GM21737 (cell line): Measurements from ENCODE around the gene SC5D.

Source experiments
- ATAC-seq: cut with Tn5 transposase; IDR thresholded peaks from one replicate; pipeline ENCODE4 v1.9.1; 2021; ENCODE audit warnings: mild to moderate bottlenecking, moderate library complexity; ENCODE audit not compliant: unreplicated experiment

The SC5D gene, protein sequence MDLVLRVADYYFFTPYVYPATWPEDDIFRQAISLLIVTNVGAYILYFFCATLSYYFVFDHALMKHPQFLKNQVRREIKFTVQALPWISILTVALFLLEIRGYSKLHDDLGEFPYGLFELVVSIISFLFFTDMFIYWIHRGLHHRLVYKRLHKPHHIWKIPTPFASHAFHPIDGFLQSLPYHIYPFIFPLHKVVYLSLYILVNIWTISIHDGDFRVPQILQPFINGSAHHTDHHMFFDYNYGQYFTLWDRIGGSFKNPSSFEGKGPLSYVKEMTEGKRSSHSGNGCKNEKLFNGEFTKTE

DNA sequence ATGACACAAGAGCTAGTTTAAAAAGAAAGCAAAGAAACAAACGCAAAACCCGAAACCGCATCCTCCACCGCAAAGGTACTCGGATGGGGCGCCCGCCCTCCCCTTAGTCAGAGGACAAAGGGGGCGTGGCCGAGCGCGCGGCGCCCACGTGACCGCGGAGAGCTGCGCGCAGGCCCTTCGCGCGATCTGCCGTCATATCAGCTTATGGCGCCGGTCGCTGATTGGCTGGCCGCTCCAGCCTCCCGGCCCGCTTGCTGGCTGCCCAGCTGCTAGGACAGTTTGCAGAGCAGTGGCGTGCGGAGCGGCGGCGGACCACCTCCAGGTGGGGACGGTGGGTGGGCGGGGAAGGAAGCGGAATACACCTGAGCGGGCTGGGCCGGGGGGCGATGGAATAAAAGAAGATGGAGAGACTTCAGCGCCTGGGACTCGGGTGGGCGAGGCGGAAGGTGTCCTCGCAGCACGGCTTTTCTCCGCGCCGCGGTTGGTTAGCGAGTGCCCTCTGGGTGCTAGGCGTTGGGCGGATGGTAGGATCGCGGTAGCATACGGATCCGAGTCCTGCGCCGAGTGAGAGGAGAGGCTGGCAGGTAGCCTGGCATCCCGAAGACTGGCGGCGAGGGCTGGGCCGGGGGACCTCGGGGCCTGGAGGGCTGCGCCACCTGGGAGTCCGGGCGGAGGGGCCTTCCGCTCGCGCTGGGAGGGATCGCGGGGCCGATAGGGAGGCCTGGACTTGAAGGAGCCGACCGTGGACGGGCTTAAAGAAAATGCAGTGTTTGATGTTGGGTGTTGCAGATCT lies at the start of gene SC5D:
Gene SC5D, plus strand, starts transcription at position 277 of the 793 bp plus-strand sequence. CDS start 10,605 bp downstream, outside the sequence.
- ATAC-seq: peak; percentile 94

DNA sequence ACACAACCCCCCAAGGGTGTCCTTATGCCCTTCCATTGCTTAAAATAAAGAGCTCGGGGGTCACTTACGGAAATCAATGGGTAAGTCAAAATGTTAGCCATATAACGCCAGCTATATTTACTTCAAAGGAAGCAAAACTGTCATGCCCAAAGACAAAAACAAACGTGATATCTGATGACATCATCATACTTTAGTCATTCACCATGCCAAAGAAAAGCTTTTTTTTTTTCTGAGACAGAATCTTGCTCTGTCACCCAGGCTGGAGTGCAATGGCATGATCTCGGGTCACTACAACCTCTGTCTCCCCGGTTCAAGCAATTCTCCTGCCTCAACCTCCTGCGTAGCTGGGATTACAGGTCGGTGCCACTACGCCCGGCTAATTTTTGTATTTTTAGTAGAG lies 47.7 kb upstream of the SC5D start:
- no peak for ATAC-seq

DNA sequence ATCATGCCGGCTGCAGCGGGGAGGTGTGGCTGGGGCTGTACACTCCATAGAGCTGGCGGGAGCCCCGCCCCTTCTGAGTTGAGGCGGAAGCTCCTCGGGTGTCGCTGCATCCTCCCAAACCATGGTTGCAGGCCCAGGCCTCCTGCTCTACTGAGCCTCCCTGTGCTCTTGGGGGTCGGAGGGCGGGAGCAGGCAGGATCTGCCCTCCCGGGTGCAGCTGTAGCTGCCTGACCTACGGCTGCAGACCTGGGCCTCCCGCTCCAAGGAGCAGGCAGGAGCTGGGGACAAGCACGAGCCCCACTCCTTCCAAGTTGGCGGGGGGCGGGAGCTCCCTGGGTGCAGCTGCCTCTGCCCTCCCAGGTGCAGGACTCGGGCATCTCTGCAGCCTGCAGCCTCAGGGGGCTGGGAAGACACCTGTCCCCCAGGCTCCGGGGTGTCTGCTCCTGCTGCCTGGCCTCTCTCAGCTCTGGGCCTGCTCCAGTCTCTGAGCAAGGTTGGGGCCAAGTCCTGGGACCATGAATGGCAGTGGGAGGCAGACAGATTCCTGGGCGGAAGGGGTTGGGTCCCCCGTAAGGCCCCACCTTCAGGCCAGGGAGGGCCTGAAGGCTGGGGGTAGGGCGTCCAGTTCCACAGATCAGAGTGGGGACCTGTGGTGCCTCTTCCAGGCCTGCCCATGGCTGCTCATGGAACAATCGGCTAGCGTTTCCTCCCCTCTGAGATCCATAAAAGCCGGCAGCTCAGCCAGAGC lies 46.4 kb upstream of the SC5D start:
- no peak for ATAC-seq

DNA sequence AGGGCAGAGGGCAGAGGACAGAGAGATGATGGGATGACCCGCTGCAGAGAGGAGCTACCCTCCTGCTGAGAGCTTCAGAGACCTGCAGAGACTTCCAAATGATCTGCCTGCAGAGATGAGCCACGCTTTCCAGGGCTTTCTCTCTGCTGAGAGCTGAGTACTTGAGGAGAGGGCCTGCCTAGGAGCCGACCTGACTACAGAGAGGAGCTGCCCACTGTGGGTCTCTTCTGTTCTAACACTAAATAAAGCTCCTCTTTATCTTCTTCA lies 45.9 kb upstream of the SC5D start:
- ATAC-seq: no peak

DNA sequence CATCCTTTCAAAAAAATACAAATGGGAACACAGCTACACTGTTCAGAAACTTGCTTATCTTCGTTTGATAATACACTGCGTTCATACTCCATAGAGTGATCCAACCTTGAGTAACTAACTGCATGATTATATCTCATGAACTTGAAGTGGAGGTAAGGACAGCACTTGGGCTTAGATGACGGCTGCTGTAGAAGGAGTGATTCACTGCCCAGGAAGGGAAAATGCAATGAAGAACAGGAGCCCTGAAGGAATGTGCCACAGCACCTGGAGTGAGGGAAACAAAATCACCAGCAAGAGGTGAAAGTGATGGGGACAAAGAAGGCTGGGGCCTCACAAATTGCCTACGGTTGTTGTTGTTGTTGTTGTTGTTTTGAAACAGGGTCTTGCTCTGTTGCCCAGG lies 44.1 kb upstream of the SC5D start:
- ATAC-seq: no peak

DNA sequence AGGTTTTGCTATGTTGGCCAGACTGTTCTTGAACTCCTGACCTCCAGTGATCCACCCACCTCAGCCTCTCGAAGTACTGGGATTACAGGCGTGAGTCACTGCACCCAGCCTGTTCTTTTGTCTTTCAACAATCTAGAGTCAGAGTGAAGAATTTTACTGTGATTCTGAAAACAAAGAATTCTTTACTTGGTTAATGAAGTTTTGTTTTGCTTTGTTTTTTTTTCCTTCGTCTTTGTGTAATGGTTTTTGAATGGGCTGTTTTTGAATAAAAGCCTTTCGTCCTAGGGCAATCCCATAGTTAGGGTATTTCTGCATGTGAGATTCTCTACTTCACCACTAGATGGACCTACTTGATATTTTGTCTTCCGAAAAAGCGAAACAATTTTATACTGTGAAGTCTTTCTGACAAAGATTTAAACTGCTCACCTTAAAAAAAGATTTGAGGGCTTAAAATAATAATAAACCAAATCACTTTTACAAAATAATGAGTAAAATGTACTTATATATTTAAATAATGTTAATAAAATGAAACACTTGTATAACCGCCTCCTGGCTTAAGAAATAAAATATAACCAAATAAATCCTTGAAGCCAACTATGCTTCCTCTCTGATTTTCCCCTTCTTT lies 43.4 kb upstream of the SC5D start:
- no peak for ATAC-seq

DNA sequence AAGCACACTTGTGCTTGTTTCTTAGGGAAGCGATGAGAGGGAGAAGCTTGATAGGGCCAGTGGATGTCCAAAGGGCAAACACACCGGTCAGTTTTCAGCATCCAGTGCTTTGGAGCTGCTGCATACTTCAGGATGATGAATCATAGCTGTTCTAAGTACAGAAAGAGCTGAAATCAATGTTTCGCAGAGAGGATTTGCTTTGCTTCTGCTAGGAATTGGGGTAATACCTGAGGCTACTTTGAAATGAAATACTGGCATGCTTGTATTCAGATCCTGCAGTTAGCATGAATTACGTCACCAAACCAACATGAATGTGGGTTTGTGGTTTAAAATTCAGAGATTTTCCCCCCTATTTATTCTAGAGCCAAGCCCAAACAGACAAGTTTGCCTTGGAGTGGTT lies 41.7 kb upstream of the SC5D start:
- no peak for ATAC-seq

DNA sequence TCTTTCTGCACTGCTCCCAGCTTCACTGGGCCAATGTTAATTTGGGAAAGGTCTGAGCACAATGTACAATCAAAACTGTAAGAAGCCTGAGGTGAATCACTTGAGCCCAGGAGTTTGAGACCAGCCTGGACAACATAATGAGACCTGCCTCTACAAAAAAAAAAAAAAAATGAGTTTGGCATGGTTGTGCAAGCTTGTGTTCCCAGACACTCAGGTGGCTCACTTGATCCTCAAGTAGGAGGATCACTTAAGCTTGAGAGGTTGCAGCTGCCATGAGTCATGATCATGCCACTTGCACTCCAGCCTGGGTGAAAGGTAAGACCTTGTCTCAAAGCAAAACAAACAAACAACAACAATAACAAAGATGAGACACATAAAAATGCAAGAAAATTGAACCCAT lies 38.6 kb upstream of the SC5D start:
- ATAC-seq: no peak

DNA sequence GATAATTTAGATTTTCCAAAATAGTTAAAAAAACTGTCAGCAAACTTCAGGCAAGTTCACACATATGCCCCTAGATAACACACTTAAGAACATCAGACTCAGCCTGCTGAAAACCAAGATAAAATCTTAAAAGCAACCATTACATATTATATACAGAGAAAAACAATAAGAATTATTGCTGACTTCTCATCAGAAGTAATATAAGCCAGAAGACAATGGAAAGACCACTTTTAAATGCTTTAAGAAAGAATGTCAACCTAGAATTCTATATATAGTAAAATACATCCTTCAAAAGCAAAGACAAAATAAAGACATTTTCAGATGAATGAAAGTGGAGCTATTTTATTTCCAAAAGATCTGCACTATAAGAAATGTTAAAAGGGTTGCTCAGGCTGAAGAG lies 37.8 kb upstream of the SC5D start:
- ATAC-seq: no peak

DNA sequence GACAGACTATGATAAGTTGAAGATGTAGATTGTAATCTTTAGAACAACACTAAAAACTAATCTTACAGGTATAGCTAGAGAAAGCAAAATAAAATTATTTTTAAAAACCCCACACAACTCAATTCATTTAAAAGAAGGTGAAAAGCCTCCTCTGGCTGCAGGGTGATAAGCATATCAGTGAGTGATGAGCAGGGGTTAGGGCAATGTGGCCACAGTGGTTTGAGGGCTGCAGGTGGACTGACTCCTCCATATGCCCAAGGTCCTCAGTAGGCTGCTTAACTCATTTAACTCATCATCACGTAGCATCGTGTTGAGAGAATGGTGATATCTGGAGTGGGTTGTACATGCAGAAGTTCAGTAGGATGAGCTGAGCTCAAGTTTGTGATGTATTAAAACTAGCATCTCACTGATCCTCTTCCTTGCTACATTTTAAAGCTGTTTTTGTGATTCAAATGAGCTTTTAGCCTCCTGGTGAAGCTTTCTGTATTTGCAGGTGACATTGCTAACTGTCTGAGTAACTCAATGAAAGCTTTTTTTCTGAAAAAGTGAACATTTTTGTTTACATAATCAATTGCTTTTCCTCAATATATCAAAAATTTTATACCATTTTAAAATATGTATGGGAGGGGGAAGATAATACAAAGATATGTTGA lies 37.0 kb upstream of the SC5D start:
- ATAC-seq: no peak

DNA sequence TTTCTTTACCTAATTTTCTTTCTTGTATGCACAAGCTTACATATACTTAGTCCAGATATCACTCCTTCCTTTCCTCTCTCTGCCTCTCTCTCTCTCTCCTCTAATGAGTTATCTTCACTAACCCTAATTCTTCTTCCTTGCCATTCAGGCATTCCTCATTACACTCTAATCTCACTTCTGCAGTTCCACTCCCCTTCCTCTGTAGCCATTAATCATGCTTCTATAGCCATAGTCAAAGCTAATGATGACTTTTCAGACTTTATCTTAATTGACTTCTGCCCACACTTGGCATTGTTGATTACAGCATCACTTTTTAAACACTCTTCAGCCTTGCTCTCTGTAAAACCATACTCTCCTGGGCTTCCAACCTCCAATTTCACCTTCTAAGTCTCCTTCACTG lies 35.3 kb upstream of the SC5D start:
- no peak for ATAC-seq

DNA sequence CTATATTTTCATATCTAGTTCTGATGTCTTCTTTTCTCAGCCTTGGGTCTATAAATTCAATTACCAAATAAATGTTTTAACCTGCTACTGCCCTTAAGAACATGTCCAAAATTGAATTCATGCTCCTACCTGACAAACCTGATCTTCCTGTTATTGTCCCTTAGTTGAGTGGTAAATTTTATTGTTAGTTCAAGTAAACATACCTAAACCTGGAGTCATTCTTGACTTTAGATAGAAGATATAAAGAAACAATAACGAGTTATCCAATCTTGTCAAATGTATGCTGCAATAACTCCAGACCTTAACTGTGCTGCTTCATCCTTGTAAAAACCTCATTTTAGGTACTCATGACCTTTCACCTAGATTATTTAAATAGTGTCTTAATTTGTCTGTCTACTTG lies 34.6 kb upstream of the SC5D start:
- ATAC-seq: no peak

DNA sequence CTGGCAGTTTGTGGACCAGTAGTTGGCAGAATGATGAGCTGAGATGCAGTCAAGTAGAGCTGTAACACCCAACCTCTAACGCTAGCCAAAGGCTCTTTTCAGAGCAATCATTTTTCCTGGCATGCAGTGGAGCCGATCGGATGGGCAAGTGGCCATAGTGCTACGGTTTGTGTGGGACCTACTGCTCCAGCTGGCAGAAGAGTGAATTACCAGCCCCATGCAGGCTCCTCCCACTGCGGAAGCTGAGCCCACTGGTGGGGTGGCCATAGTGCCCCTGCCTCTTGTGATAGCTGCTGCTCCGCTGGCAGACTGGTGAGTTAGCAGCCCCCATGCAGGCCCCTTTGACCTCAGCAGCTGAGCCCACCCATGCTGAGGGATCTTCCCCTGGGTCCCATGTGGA lies 27.0 kb upstream of the SC5D start:
- no peak for ATAC-seq

DNA sequence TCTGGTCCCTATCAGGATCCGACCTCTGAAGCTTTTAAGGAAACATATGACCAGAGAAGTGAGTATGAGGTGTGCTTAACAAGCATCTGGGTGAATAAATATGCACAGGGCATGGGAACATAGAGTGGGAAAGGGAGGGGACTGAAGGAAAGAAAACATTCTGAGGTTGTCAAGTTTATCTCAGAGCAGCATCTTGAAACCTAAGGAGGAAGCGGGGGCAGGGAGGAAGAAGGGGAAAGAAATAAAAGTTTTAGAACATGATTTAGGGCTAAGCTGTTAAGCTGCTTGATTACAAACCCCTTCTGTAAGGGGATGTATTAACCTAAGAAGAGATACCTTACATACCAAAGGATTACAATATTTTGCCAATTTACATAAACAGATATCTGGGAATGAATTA lies 24.0 kb upstream of the SC5D start:
- ATAC-seq: no peak

DNA sequence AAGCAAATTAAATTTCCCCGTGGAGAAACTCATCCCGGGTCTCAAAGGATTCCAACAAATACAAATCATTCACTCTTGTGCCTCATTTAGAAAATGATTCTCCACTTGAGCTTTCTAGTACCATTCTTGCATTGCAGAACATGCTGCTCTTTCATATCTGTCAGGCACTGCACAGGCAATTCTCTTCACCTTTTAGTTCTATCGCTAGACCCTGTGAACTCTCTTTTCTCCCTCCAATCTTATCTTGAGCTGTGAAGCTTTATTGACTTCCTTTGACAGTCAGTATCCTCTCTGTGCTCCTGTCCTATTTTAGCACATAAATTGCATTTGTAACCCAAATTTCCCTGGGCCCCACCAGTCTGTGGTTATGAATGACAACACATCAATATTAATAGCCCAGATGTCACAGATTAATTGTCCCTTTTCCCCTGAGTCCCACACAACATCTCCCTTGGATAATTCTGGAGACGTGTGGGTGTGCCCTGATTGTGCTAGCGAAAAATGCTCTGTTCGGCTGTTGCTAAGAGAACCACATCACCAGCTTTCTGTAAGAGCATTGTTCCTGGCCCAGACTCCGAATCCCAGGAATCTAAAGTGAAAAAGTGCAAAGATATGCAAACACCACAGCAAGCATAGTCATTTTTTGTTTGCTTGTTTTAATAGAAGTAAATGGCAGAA lies 22.4 kb upstream of the SC5D start:
- no peak for ATAC-seq

DNA sequence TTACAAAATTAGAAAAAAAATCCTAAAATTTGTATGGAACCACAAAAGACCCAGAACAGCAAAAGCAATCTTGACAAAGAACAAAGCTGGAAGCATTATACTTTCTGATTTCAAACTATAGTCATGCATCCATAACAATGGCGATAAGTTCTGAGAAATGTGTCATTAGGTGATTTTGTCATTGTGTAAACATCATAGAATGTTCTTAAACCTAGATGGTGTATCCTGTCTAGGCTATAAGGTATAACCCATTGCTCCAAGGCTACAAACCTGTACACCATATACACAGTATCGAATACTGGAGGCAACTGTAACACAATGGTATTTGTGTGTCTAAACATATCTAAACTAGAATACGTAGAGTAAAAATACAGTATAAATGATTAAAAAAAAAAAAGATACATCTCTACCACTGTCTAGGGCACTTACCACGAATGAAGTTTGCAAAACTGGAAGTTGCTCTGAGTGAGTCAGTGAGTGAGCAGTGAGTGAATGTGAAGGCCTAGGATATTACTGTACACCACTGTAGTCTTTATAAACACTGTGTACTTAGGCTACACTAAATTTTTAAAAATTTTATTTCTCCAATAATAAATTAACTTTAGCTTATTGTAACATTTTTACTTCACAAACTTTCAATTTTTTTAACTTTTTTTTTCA lies 18.1 kb upstream of the SC5D start:
- ATAC-seq: no peak

DNA sequence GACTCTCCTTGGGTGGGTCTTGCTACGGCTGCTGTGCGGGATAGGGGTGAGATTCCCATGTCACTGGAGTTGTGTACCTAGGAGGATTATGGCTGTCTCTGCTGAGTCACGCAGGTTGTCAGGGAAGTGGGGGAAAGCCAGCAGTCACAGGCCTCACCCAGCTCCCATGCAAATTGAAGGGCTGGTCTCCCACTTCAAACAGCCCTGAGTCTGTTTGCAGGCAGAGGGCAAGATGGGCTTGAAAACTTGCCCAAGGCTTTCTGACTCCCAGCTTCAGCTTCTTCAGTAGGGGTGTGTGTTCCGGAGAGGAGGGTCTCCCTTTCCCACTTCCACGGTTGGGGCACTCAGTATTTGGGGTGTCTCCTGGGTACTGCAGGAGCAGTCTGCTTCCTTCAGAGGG lies 10.9 kb upstream of the SC5D start:
- no peak for ATAC-seq

DNA sequence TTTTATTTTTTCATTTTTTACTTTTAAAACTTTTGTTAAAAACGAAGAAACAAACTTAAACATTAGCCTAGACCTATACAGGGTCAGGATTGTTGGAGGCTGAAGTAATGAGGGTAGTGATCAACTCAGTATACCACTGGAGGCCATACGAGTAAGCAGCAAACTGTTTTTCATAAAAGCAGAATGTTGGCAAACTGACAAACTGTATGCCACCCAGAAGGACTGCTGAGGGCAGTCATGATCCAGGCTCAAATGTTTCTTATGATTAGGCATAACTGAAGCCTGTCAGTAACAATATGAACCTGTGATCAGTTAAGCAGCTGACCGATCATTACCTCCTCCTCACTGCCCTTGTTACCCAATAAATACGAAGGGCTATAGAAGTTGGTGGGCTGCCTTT lies 10.2 kb upstream of the SC5D start:
- no peak for ATAC-seq

DNA sequence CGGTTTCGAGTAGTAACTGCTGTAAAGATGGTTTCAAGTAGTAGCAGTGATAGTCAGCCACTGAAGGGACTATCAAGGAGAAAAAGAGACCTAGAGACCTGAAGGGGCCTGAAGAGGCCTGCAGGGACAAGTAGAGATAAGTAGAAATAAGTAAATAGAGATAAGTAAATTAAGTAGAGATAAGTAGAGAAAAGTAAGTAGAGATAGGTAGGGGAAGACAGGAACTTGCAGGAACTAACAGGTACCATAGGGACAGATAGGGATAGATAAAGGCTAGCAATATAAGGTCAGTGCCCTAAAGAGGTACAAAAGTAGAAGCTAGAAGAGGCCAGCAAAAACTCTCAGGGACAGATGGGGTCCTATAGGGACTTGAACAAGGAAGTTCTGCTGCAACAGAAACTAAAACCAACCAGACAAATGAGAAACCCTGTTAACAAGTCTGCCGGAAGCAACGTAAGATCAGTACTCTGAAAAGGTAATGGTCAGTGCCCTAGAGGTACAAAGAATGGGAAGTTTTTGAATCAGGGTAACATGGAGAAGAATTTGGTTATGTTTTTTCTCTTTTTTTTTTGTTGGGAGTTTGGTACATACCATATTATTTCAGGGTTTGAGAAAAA lies 9.6 kb upstream of the SC5D start:
- no peak for ATAC-seq

DNA sequence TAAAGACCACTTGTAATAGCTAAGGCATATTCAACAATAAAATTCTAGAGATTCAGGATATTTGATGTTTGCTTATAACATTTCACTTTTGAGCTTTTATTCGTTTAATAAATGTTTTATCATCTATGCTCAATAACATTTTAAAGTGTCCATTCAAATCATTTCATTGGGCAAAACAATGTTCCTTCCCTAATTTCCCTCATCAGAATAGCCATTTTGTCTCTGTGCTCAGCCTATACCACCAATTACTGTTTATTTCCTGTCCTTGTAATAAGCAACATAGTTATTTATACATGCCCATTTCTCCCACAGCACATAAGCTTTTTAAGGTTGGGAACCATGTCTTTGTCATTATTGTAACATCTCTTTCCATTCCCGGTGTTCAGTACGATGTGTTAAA lies 1.3 kb upstream of the SC5D start:
- ATAC-seq: no peak
